ENCODE data around the gene EPHB1.

GRCh38 chr3:135014566-135014965, 219.5 kb downstream of the EPHB1 start:
- no peak for TF ChIP-seq POLR2A (IDR thresholded peaks at IDR 0.05)
- TF ChIP-seq CTCF (IDR thresholded peaks at IDR 0.05), result no peak

Data from esophagus squamous epithelium (tissue), 4 donors.